Body of pancreas (tissue), 4 donors: ENCODE results near the gene CCL25.

Source experiments
- POLR2A ChIP-seq, 3 donors: fragments of 450-650 bp; IDR thresholded peaks; one replicate each; pipeline ENCODE4 v1.6.1; 2016; ENCODE audit warnings: antibody characterized with exemption in 3 of 3, mild to moderate bottlenecking in 2 of 3
- TF ChIP-seq, protein P1 (sequence below), 7 experiments: fragments of 450-650 bp in 4 of 7; fragments of 200-600 bp in 3 of 7; sonication (generic) in 3 of 7; IDR thresholded peaks; one replicate each; pipeline ENCODE4 v1.5.1; 2016 to 2019; ENCODE audit warnings: antibody characterized with exemption in 7 of 7

DNA sequence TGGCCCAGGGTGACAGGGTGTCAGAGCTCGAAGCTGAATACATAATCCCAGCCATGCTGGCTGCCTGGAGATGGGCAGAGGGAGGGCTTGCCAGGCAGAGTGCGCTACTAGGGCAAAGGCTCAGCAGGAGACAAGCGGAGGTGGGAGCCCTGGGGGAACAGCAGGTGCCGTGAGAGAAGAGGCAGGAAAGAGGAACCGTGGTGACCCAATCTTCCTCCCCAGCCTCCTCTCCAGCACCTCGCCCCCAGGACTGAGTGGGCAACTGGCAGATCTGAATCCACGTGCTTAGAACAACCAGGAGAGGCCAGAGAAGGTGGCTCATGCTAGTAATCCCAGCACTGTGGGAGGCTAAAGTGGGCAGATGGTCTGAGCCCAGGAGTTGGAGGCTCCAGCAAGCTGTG lies 11.0 kb upstream of the CCL25 start:
- TF ChIP-seq, protein P1, sequence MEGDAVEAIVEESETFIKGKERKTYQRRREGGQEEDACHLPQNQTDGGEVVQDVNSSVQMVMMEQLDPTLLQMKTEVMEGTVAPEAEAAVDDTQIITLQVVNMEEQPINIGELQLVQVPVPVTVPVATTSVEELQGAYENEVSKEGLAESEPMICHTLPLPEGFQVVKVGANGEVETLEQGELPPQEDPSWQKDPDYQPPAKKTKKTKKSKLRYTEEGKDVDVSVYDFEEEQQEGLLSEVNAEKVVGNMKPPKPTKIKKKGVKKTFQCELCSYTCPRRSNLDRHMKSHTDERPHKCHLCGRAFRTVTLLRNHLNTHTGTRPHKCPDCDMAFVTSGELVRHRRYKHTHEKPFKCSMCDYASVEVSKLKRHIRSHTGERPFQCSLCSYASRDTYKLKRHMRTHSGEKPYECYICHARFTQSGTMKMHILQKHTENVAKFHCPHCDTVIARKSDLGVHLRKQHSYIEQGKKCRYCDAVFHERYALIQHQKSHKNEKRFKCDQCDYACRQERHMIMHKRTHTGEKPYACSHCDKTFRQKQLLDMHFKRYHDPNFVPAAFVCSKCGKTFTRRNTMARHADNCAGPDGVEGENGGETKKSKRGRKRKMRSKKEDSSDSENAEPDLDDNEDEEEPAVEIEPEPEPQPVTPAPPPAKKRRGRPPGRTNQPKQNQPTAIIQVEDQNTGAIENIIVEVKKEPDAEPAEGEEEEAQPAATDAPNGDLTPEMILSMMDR (IDR thresholded peaks at IDR 0.05): no peak
- no peak for TF ChIP-seq POLR2A (IDR thresholded peaks at IDR 0.05)
